HEK293 (cell line): ENCODE data around the gene FAM163A.

Source experiments
- CTCF ChIA-PET: fragments of 350-600 bp; formaldehyde crosslinking; extraction: SDS; loops from one replicate; lab custom pipeline; 2021; ENCODE audit warnings: antibody characterized with exemption; lab: Yijun Ruan, JAX
- POLR2A ChIA-PET: fragments of 300-600 bp; formaldehyde crosslinking; extraction: SDS; loops from one replicate; lab custom pipeline; 2020; ENCODE audit warnings: antibody characterized with exemption, inconsistent platforms; lab: Yijun Ruan, JAX
- H3K27ac ChIP-seq: fragments of 200-500 bp; sonication (Bioruptor generic); 2 replicates; pipeline ENCODE4 v1.5.1; 2014; ENCODE audit warnings: low read depth, low read length, control low read depth, inconsistent platforms; ENCODE audit errors: extremely low read depth
- H3K36me3 ChIP-seq, 2 experiments: fragments of 200-500 bp in 1 of 2; sonication (Bioruptor generic) in 1 of 2; 1 replicate in 1 of 2; 2 replicates in 1 of 2; pipeline ENCODE4 v1.5.1; 2014 to 2017; ENCODE audit warnings: inconsistent platforms in 2 of 2, low read length in 2 of 2; ENCODE audit not compliant: control insufficient read depth in 2 of 2, insufficient read depth in 1 of 2
- H3K4me1 ChIP-seq: fragments of 200-500 bp; sonication (Bioruptor generic); 2 replicates; pipeline ENCODE4 v1.5.1; 2014; ENCODE audit warnings: mild to moderate bottlenecking, low read length, inconsistent platforms; ENCODE audit not compliant: control insufficient read depth, insufficient read depth
- H3K4me3 ChIP-seq: 2 replicates; pipeline ENCODE4 v1.5.1; 2011; ENCODE audit warnings: low read depth, mild to moderate bottlenecking, control low read depth, low read length, moderate library complexity
- H3K9me3 ChIP-seq: fragments of 200-500 bp; sonication (Bioruptor generic); 2 replicates; pipeline ENCODE4 v1.5.1; 2014; ENCODE audit warnings: low read depth, low read length, inconsistent platforms; ENCODE audit not compliant: control insufficient read depth, insufficient read depth
- HOXA7 ChIP-seq: sonication (generic); formaldehyde crosslinking; IDR thresholded peaks from 2 replicates; pipeline ENCODE4 v1.8.1; 2022; ENCODE audit warnings: missing genetic modification reagents, borderline replicate concordance
- MEIS1 ChIP-seq: sonication (generic); formaldehyde crosslinking; IDR thresholded peaks from 2 replicates; pipeline ENCODE4 v1.8.1; 2022; ENCODE audit warnings: missing genetic modification reagents, mild to moderate bottlenecking, borderline replicate concordance
- PRDM4 ChIP-seq: fragments of 450-650 bp; formaldehyde crosslinking; IDR thresholded peaks from 2 replicates; pipeline ENCODE4 v1.5.1; 2017; ENCODE audit warnings: missing biosample characterization, missing genetic modification characterization
- ZBTB20 ChIP-seq: fragments of 450-650 bp; formaldehyde crosslinking; IDR thresholded peaks from 2 replicates; pipeline ENCODE4 v1.5.1; 2016; ENCODE audit warnings: missing biosample characterization, missing genetic modification characterization
- ZBTB49 ChIP-seq: fragments of 450-650 bp; formaldehyde crosslinking; IDR thresholded peaks from 2 replicates; pipeline ENCODE4 v1.5.1; 2016; ENCODE audit warnings: missing biosample characterization, missing genetic modification characterization, low read depth
- ZNF138 ChIP-seq: fragments of 450-650 bp; formaldehyde crosslinking; IDR thresholded peaks from 2 replicates; pipeline ENCODE4 v1.5.1; 2016; ENCODE audit warnings: missing biosample characterization, missing genetic modification characterization, borderline replicate concordance
- ZNF146 ChIP-seq: fragments of 450-650 bp; formaldehyde crosslinking; IDR thresholded peaks from 2 replicates; pipeline ENCODE4 v1.5.1; 2016; ENCODE audit warnings: missing biosample characterization, missing genetic modification characterization
- ZNF157 ChIP-seq: fragments of 450-650 bp; formaldehyde crosslinking; IDR thresholded peaks from 2 replicates; pipeline ENCODE4 v1.5.1; 2016; ENCODE audit warnings: missing biosample characterization, missing genetic modification characterization
- ZNF19 ChIP-seq: fragments of 450-650 bp; formaldehyde crosslinking; IDR thresholded peaks from 2 replicates; pipeline ENCODE4; 2016; ENCODE audit warnings: missing biosample characterization, missing genetic modification characterization, low read depth
- ZNF26 ChIP-seq: fragments of 450-650 bp; formaldehyde crosslinking; IDR thresholded peaks from 2 replicates; pipeline ENCODE4 v1.5.1; 2016; ENCODE audit warnings: missing biosample characterization, missing genetic modification characterization
- ZNF266 ChIP-seq: fragments of 450-650 bp; formaldehyde crosslinking; IDR thresholded peaks from 2 replicates; pipeline ENCODE4 v1.5.1; 2016; ENCODE audit warnings: missing biosample characterization, missing genetic modification characterization, low read depth
- ZNF366 ChIP-seq: fragments of 450-650 bp; formaldehyde crosslinking; conservative IDR thresholded peaks from 2 replicates; pipeline ENCODE4 v1.5.1; 2016; ENCODE audit warnings: missing biosample characterization, missing genetic modification characterization
- ZNF391 ChIP-seq: fragments of 450-650 bp; formaldehyde crosslinking; IDR thresholded peaks from 2 replicates; pipeline ENCODE4 v1.5.1; 2016; ENCODE audit warnings: low read depth, missing biosample characterization, missing genetic modification characterization, borderline replicate concordance
- ZNF473 ChIP-seq: fragments of 450-650 bp; formaldehyde crosslinking; IDR thresholded peaks from 2 replicates; pipeline ENCODE4 v1.5.1; 2017; ENCODE audit warnings: missing biosample characterization, missing genetic modification characterization
- ZNF48 ChIP-seq: fragments of 450-650 bp; formaldehyde crosslinking; IDR thresholded peaks from 2 replicates; pipeline ENCODE4 v1.5.1; 2016; ENCODE audit warnings: missing biosample characterization, missing genetic modification characterization
- ZNF530 ChIP-seq: fragments of 450-650 bp; formaldehyde crosslinking; IDR thresholded peaks from 2 replicates; pipeline ENCODE4 v1.5.1; 2016; ENCODE audit warnings: low read depth, missing biosample characterization, missing genetic modification characterization
- ZNF560 ChIP-seq: fragments of 450-650 bp; formaldehyde crosslinking; IDR thresholded peaks from 2 replicates; pipeline ENCODE4 v1.5.1; 2017; ENCODE audit warnings: missing biosample characterization, missing genetic modification characterization, borderline replicate concordance
- ZNF692 ChIP-seq: fragments of 450-650 bp; formaldehyde crosslinking; IDR thresholded peaks from 2 replicates; pipeline ENCODE4 v1.5.1; 2016; ENCODE audit warnings: missing biosample characterization, missing genetic modification characterization
- ZNF707 ChIP-seq: fragments of 450-650 bp; formaldehyde crosslinking; IDR thresholded peaks from 2 replicates; pipeline ENCODE4 v1.5.1; 2016; ENCODE audit warnings: missing biosample characterization, missing genetic modification characterization
- ZNF768 ChIP-seq: fragments of 450-650 bp; formaldehyde crosslinking; IDR thresholded peaks from 2 replicates; pipeline ENCODE4 v1.5.1; 2018; ENCODE audit warnings: missing biosample characterization, mild to moderate bottlenecking, missing genetic modification characterization
- ZNF791 ChIP-seq: fragments of 450-650 bp; formaldehyde crosslinking; IDR thresholded peaks from 2 replicates; pipeline ENCODE4 v1.5.1; 2016; ENCODE audit warnings: missing biosample characterization, missing genetic modification characterization
- ZSCAN23 ChIP-seq: fragments of 450-650 bp; formaldehyde crosslinking; IDR thresholded peaks from 2 replicates; pipeline ENCODE4 v1.5.1; 2016; ENCODE audit warnings: missing biosample characterization, missing genetic modification characterization

Gene FAM163A

GRCh38 chr1:179761846-179762640 lies 19.0 kb downstream of the FAM163A start (continued):
- TF ChIP-seq ZNF473 (tag by site-specific recombination) (no peak), ZNF391 (no peak), ZBTB20 (tag by site-specific recombination) (no peak), ZNF19 (no peak), ZNF707 (tag by site-specific recombination) (no peak), ZNF768 (tag by site-specific recombination) (no peak), ZNF48 (tag by site-specific recombination) (no peak)

GRCh38 chr1:179767177-179767581 lies 24.1 kb downstream of the FAM163A start:
- H3K4me3 ChIP-seq = no peak overlapping the region
- no peaks in the 10 kb centered on the region for H3K9me3 ChIP-seq
- no peak for TF ChIP-seq ZNF138 (tag by site-specific recombination)
- no peak for TF ChIP-seq ZNF366 (tag by site-specific recombination)
- no peak for TF ChIP-seq ZNF692
- no peak for TF ChIP-seq ZNF157
- TF ChIP-seq ZNF266 (tag by site-specific recombination) = no peak
- TF ChIP-seq MEIS1 = no peak
- no peak for TF ChIP-seq ZBTB49 (tag by site-specific recombination)
- TF ChIP-seq, all 188 proteins: peak for 0
- Histone ChIP-seq H3K4me1 (no peaks in the 10 kb centered on the region), H3K36me3 (no peaks in the 10 kb centered on the region), H3K27ac (no peak overlapping the region)
- POLR2A ChIA-PET = no interaction called here
- CTCF ChIA-PET = interaction anchor here (0.9 kb wide), 1 partner anchor 43 kb away, joined by 3 read pairs; no protein-coding TSS in a partner anchor

GRCh38 chr1:179767996-179768395 lies 24.9 kb downstream of the FAM163A start:
- peak; percentile 52; the same call in 1 of the 2 replicates for TF ChIP-seq ZNF146 (tag by site-specific recombination)
- no peak for TF ChIP-seq ZNF791 (tag by site-specific recombination)
- ChIA-PET POLR2A (no interaction called here), CTCF (no interaction called here)
- H3K9me3 ChIP-seq = no peaks in the 10 kb centered on the region
- no peaks in the 10 kb centered on the region for H3K36me3 ChIP-seq
- H3K4me3 ChIP-seq = no peak overlapping the region
- H3K4me1 ChIP-seq = no peaks in the 10 kb centered on the region
- H3K27ac ChIP-seq = no peak overlapping the region

- Histone ChIP-seq H3K4me1 (no peaks in the 10 kb centered on the region), H3K36me3 (no peaks in the 10 kb centered on the region), H3K9me3 (no peaks in the 10 kb centered on the region), H3K27ac (no peak overlapping the region), H3K4me3 (no peak overlapping the region)
- ChIA-PET CTCF (interaction anchor here (0.5 to 2.4 kb wide), 2 partner anchors 65 to 80 kb away, joined by 3 to 11 read pairs; no protein-coding TSS in a partner anchor), POLR2A (no interaction called here)
- TF ChIP-seq ZNF530 (tag by site-specific recombination) (no peak), HOXA7 (no peak), PRDM4 (no peak), ZNF26 (tag by site-specific recombination) (no peak), ZNF560 (tag by site-specific recombination) (no peak), ZSCAN23 (tag by site-specific recombination) (no peak)
Observed at GRCh38 chr1:179770887-179771502, 27.9 kb downstream of the FAM163A start.
